ENCODE results near the gene CALML3.

GRCh38 chr10:5571826-5572225 lies 47.1 kb downstream of the CALML3 start:
- TF ChIP-seq CTCF (conservative IDR thresholded peaks at IDR 0.05; ENCODE audit: low read depth, low read length) (no peak), EZH2 (IDR thresholded peaks at IDR 0.05; ENCODE audit: borderline replicate concordance, low read depth, low read length, poor library complexity, severe bottlenecking) (no peak)

All from A673 (cell line).